Measurements from ENCODE around the gene CCDC187. TPM values are rescaled to one million over a fixed set of nuclear protein-coding genes. Genes with fewer than 3 reads are reported as not detected.

Gene CCDC187
- total RNA-seq, 1 experiment from 2014 or later: 2.7 TPM

GRCh38 chr9:136209786-136210185, 94.1 kb downstream of the CCDC187 start:
- no peaks in the 10 kb centered on the region for H3K79me2 ChIP-seq (ENCODE audit: low read depth)
- no peaks in the 10 kb centered on the region for H3K27me3 ChIP-seq (ENCODE audit: insufficient read depth, low read depth)
- no TSS peak for BruUV-seq (replicated peaks)
- H3F3A ChIP-seq (ENCODE audit: insufficient read depth, low read depth): no peaks in the 10 kb centered on the region; the same call in 1 of the 2 replicates
- no peaks in the 10 kb centered on the region for H3K9me3 ChIP-seq (ENCODE audit: insufficient read depth, low read depth)
- H3K9me2 ChIP-seq (ENCODE audit: insufficient read depth): no peaks in the 10 kb centered on the region
- H3K4me2 ChIP-seq: no peak overlapping the region
- CTCF ChIA-PET: no interaction called here
- intact Hi-C loops (cut with micrococcal nuclease; ENCODE audit: unreplicated experiment): no loop called here
- H3K36me3 ChIP-seq (ENCODE audit: low read depth): peaks cover 7% of the 10 kb centered on the region; the same call in 1 of the 2 replicates
- H4K20me1 ChIP-seq (ENCODE audit: insufficient read depth): peaks cover 17% of the 10 kb centered on the region
- no peak overlapping the region for H3K27ac ChIP-seq
- H2AFZ ChIP-seq: no peak overlapping the region
- no peaks in the 10 kb centered on the region for H3K4me1 ChIP-seq (replicated peaks; ENCODE audit: insufficient read depth)
- no peak overlapping the region for H3K4me3 ChIP-seq
- no peak for DNase-seq
- TF ChIP-seq CTCF (conservative IDR thresholded peaks at IDR 0.05) (no peak), EZH2 (IDR thresholded peaks at IDR 0.05; ENCODE audit: low read depth) (no peak)
- POLR2A ChIA-PET (ENCODE audit: unreplicated experiment): no interaction called here

GRCh38 chr9:136209232-136209631, 94.7 kb downstream of the CCDC187 start:
- H3K27ac ChIP-seq: no peak overlapping the region
- H2AFZ ChIP-seq: no peak overlapping the region
- H3K9me3 ChIP-seq (ENCODE audit: insufficient read depth, low read depth): no peaks in the 10 kb centered on the region
- H3K4me3 ChIP-seq: no peak overlapping the region
- peaks cover 4% of the 10 kb centered on the region; the same call in 1 of the 2 replicates for H3K36me3 ChIP-seq (ENCODE audit: low read depth)
- no peaks in the 10 kb centered on the region for H3K27me3 ChIP-seq (ENCODE audit: insufficient read depth, low read depth)
- TF ChIP-seq EZH2 (IDR thresholded peaks at IDR 0.05; ENCODE audit: low read depth) (no peak), CTCF (conservative IDR thresholded peaks at IDR 0.05) (no peak)
- POLR2A ChIA-PET (ENCODE audit: unreplicated experiment): no interaction called here
- no TSS peak for BruUV-seq (replicated peaks)
- CTCF ChIA-PET: no interaction called here
- intact Hi-C loops (cut with micrococcal nuclease; ENCODE audit: unreplicated experiment): no loop called here
- H3K4me1 ChIP-seq (replicated peaks; ENCODE audit: insufficient read depth): no peaks in the 10 kb centered on the region
- H3K4me2 ChIP-seq: no peak overlapping the region
- H3F3A ChIP-seq (ENCODE audit: insufficient read depth, low read depth): no peaks in the 10 kb centered on the region; the same call in 1 of the 2 replicates
- peaks cover 17% of the 10 kb centered on the region for H4K20me1 ChIP-seq (ENCODE audit: insufficient read depth)
- DNase-seq: no peak
- no peaks in the 10 kb centered on the region for H3K9me2 ChIP-seq (ENCODE audit: insufficient read depth)
- H3K79me2 ChIP-seq (ENCODE audit: low read depth): no peaks in the 10 kb centered on the region

GRCh38 chr9:136208675-136209074, 95.2 kb downstream of the CCDC187 start:
- Histone ChIP-seq H3K36me3 (ENCODE audit: low read depth) (no peaks in the 10 kb centered on the region), H3K9me3 (ENCODE audit: insufficient read depth, low read depth) (no peaks in the 10 kb centered on the region), H3K27ac (no peak overlapping the region), H3K4me1 (replicated peaks; ENCODE audit: insufficient read depth) (no peaks in the 10 kb centered on the region), H3K9me2 (ENCODE audit: insufficient read depth) (no peaks in the 10 kb centered on the region), H3K4me3 (no peak overlapping the region), H4K20me1 (ENCODE audit: insufficient read depth) (peaks cover 13% of the 10 kb centered on the region), H3F3A (ENCODE audit: insufficient read depth, low read depth) (no peaks in the 10 kb centered on the region; the same call in 1 of the 2 replicates), H2AFZ (no peak overlapping the region), H3K79me2 (ENCODE audit: low read depth) (no peaks in the 10 kb centered on the region), H3K4me2 (no peak overlapping the region), H3K27me3 (ENCODE audit: insufficient read depth, low read depth) (no peaks in the 10 kb centered on the region)
- no peak for TF ChIP-seq EZH2 (IDR thresholded peaks at IDR 0.05; ENCODE audit: low read depth)
- no peak for TF ChIP-seq CTCF (conservative IDR thresholded peaks at IDR 0.05)
- DNase-seq: no peak
- ChIA-PET CTCF (no interaction called here), POLR2A (ENCODE audit: unreplicated experiment) (no interaction called here)
- intact Hi-C loops (cut with micrococcal nuclease; ENCODE audit: unreplicated experiment): no loop called here
- BruUV-seq (replicated peaks): no TSS peak
